ENCODE results near the gene YIF1B.

- no peak for TF ChIP-seq CTCF (conservative IDR thresholded peaks at IDR 0.05; ENCODE audit: low read depth, low read length)
- no peak for TF ChIP-seq MAFK (IDR thresholded peaks at IDR 0.05; ENCODE audit: low read depth, low read length)
- TF ChIP-seq FOS (IDR thresholded peaks at IDR 0.05; ENCODE audit: low read depth, low read length) = no peak
- no peak for TF ChIP-seq POLR2A (IDR thresholded peaks at IDR 0.05; ENCODE audit: low read depth, low read length)
- TF ChIP-seq USF2 (IDR thresholded peaks at IDR 0.05; ENCODE audit: low read depth, low read length) = no peak
- TF ChIP-seq MXI1 (IDR thresholded peaks at IDR 0.05; ENCODE audit: borderline replicate concordance, low read depth, low read length) = no peak
- TF ChIP-seq RAD21 (IDR thresholded peaks at IDR 0.05; ENCODE audit: low read length) = no peak
- TF ChIP-seq RCOR1 (IDR thresholded peaks at IDR 0.05; ENCODE audit: insufficient replicate concordance, low read length) = no peak
- no peak for TF ChIP-seq CEBPB (IDR thresholded peaks at IDR 0.05; ENCODE audit: low read depth, low read length)
Observed at GRCh38 chr19:38280030-38280921, 35.5 kb downstream of the YIF1B start.
